Measurements from ENCODE around the gene C4orf17. TPM values are rescaled to one million over a fixed set of nuclear protein-coding genes. Genes with fewer than 3 reads are reported as not detected.

C4orf17 gene
- total and polyA plus RNA-seq, 2 of the 8 experiments (the other 6 are each of a cell fraction or from before 2014, with no cell fraction given), result not detected

- H3K79me1 ChIP-seq (ENCODE audit: low read depth, low read length), result no peaks in the 10 kb centered on the region
- H4K20me1 ChIP-seq (replicated peaks in 1 of 2; ENCODE audit: control insufficient read depth in 1 of 2, insufficient read depth in 2 of 2, low read length in 2 of 2), result no peaks in the 10 kb centered on the region
- no peak overlapping the region for H2AFZ ChIP-seq (ENCODE audit: low read length)
- FAIRE-seq (no peak), DNase-seq (ENCODE audit: low read depth in 1 of 2, low spot score in 2 of 2) (no peak)
- H3K27me3 ChIP-seq (replicated peaks in 1 of 4; ENCODE audit: control insufficient read depth in 3 of 4, extremely low read depth in 1 of 4, insufficient read depth in 3 of 4, low read length in 3 of 4), result no peaks in the 10 kb centered on the region
- no peak overlapping the region for H3K56ac ChIP-seq (replicated peaks; ENCODE audit: insufficient read length, low read depth, low read length)
- no peak overlapping the region for H4K8ac ChIP-seq (ENCODE audit: extremely low read depth, insufficient read depth, low read length)
- no peaks in the 10 kb centered on the region for H3K79me2 ChIP-seq (ENCODE audit: control insufficient read depth in 1 of 2, insufficient read depth in 2 of 2, low read length in 2 of 2)
- H2BK15ac ChIP-seq (ENCODE audit: low read length), result no peak overlapping the region
- no peak overlapping the region for H3K27ac ChIP-seq (ENCODE audit: low read depth, low read length)
- H3K18ac ChIP-seq (ENCODE audit: extremely low read depth, low read length), result no peak overlapping the region
- H3K9ac ChIP-seq (replicated peaks in 1 of 4; ENCODE audit: extremely low read depth in 1 of 4, low read depth in 3 of 4, low read length in 3 of 4), result no peak overlapping the region
- H3K36me3 ChIP-seq (ENCODE audit: control insufficient read depth in 2 of 4, insufficient read depth in 4 of 4, low read length in 3 of 4), result no peaks in the 10 kb centered on the region
- H3K14ac ChIP-seq (ENCODE audit: insufficient read length), result no peak overlapping the region
- WGBS, 2 experiments (ENCODE audit: extremely low coverage in 1 of 2, insufficient coverage in 1 of 2, insufficient read length in 1 of 2, insufficient replicate concordance in 2 of 2, low coverage in 1 of 2, low lambda C conversion rate in 2 of 2, missing lambda C conversion rate in 1 of 2), result 94% methylated on average over 4 of the region's 4 CpGs; no CpG with 5 or more reads in 1 of the 2 experiments
- no peaks in the 10 kb centered on the region for H3K23me2 ChIP-seq (ENCODE audit: low read depth, low read length)
- no peaks in the 10 kb centered on the region for H3K9me3 ChIP-seq (ENCODE audit: insufficient read depth in 2 of 2, low read depth in 1 of 2, low read length in 1 of 2)
- no peak overlapping the region for H4K5ac ChIP-seq (ENCODE audit: insufficient read length, low read depth, low read length)
- no peaks in the 10 kb centered on the region for H3K4me1 ChIP-seq (replicated peaks in 1 of 4; ENCODE audit: control insufficient read depth in 3 of 4, insufficient read depth in 4 of 4, low read length in 3 of 4)
- H4K91ac ChIP-seq (replicated peaks; ENCODE audit: insufficient read length, low read length), result no peak overlapping the region
- H3K23ac ChIP-seq (ENCODE audit: insufficient read length), result no peak overlapping the region
- no peak overlapping the region for H3K4ac ChIP-seq (replicated peaks; ENCODE audit: insufficient read length, low read depth, low read length)
- POLR2A ChIA-PET (ENCODE audit: partially characterized antibody), result no interaction called here
- H3K4me3 ChIP-seq (ENCODE audit: extremely low read depth in 1 of 4, insufficient read depth in 2 of 4, low read depth in 3 of 4, low read length in 4 of 4), result no peak overlapping the region
- no peak overlapping the region for H2BK120ac ChIP-seq (replicated peaks; ENCODE audit: low read depth, low read length)
- H2BK5ac ChIP-seq (ENCODE audit: low read depth, low read length), result no peak overlapping the region
- no peak overlapping the region for H2BK20ac ChIP-seq (ENCODE audit: low read length)
- H2BK12ac ChIP-seq (ENCODE audit: low read depth, low read length), result no peak overlapping the region
- no peak overlapping the region for H3K4me2 ChIP-seq (ENCODE audit: insufficient read depth in 1 of 2, low read depth in 2 of 2, low read length in 2 of 2)
- CTCF ChIA-PET (ENCODE audit: partially characterized antibody), result interaction anchor here (0.9 to 3.5 kb wide), 3 partner anchors 15 to 271 kb away, joined by 3 to 16 read pairs (median 3); no protein-coding TSS in a partner anchor
- H2AK5ac ChIP-seq (ENCODE audit: low read depth, low read length), result no peak overlapping the region
- TF ChIP-seq HDAC2 (IDR thresholded peaks at IDR 0.05; ENCODE audit: borderline replicate concordance in 1 of 2, low read depth in 2 of 2, low read length in 2 of 2), result no peak
- no peak for TF ChIP-seq RXRA (IDR thresholded peaks at IDR 0.05; ENCODE audit: insufficient read depth, low read depth, low read length)
- TF ChIP-seq CREB1 (IDR thresholded peaks at IDR 0.05), result no peak
- TF ChIP-seq ASH2L (IDR thresholded peaks at IDR 0.05; ENCODE audit: low read length), result no peak
- TF ChIP-seq RNF2 (IDR thresholded peaks at IDR 0.05; ENCODE audit: borderline replicate concordance, low read depth, low read length, missing control alignments, poor library complexity, severe bottlenecking), result no peak
- no peak for TF ChIP-seq SRF (IDR thresholded peaks at IDR 0.05; ENCODE audit: low read depth, low read length)
- no peak for TF ChIP-seq BACH1 (IDR thresholded peaks at IDR 0.05; ENCODE audit: low read length)
- no peak for TF ChIP-seq FOSL1 (IDR thresholded peaks at IDR 0.05; ENCODE audit: insufficient read depth, low read depth, low read length)
- TF ChIP-seq JUN (IDR thresholded peaks at IDR 0.05; ENCODE audit: low read depth, low read length), result no peak
- TF ChIP-seq, protein P1, sequence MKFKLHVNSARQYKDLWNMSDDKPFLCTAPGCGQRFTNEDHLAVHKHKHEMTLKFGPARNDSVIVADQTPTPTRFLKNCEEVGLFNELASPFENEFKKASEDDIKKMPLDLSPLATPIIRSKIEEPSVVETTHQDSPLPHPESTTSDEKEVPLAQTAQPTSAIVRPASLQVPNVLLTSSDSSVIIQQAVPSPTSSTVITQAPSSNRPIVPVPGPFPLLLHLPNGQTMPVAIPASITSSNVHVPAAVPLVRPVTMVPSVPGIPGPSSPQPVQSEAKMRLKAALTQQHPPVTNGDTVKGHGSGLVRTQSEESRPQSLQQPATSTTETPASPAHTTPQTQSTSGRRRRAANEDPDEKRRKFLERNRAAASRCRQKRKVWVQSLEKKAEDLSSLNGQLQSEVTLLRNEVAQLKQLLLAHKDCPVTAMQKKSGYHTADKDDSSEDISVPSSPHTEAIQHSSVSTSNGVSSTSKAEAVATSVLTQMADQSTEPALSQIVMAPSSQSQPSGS (IDR thresholded peaks at IDR 0.05; ENCODE audit: low read length), result no peak
- TF ChIP-seq NRF1 (IDR thresholded peaks at IDR 0.05; ENCODE audit: low read depth, low read length), result no peak
- no peak for TF ChIP-seq JUND (IDR thresholded peaks at IDR 0.05; ENCODE audit: low read length)
These were observed 26.9 kb downstream of the C4orf17 start for GRCh38 chr4:99537674-99538073.

Data from H1 (cell line).